ENCODE results near the gene DEDD. TPM values are rescaled to one million over a fixed set of nuclear protein-coding genes. Genes with fewer than 3 reads are reported as not detected.

DEDD gene
- polyA plus RNA-seq, 2 of the 4 experiments (the other 2 are of a cell fraction), result 25.3 to 38.4 TPM

DNA sequence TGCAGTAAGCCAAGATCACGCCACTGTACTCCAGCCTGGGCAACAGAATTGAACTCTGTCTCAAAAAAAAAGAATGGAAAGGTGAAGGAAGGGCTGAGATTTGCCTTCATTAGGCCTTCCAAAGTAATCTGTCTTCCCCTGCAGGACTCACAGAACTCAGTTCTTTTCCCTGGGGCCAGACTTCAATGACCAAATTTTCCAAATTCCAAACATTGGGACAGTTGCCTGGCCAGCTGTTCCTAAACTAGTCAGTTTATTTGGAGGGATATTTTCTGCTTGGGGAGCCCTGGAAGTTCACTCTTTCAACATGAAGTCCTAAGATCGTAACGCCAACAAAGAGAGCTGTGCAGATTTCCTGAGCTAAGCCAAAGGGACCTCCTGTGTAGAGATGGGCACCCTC lies 5.4 kb upstream of the DEDD start (continued):
- TF ChIP-seq, protein P1, sequence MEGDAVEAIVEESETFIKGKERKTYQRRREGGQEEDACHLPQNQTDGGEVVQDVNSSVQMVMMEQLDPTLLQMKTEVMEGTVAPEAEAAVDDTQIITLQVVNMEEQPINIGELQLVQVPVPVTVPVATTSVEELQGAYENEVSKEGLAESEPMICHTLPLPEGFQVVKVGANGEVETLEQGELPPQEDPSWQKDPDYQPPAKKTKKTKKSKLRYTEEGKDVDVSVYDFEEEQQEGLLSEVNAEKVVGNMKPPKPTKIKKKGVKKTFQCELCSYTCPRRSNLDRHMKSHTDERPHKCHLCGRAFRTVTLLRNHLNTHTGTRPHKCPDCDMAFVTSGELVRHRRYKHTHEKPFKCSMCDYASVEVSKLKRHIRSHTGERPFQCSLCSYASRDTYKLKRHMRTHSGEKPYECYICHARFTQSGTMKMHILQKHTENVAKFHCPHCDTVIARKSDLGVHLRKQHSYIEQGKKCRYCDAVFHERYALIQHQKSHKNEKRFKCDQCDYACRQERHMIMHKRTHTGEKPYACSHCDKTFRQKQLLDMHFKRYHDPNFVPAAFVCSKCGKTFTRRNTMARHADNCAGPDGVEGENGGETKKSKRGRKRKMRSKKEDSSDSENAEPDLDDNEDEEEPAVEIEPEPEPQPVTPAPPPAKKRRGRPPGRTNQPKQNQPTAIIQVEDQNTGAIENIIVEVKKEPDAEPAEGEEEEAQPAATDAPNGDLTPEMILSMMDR (IDR thresholded peaks at IDR 0.05), result no peak

DNA sequence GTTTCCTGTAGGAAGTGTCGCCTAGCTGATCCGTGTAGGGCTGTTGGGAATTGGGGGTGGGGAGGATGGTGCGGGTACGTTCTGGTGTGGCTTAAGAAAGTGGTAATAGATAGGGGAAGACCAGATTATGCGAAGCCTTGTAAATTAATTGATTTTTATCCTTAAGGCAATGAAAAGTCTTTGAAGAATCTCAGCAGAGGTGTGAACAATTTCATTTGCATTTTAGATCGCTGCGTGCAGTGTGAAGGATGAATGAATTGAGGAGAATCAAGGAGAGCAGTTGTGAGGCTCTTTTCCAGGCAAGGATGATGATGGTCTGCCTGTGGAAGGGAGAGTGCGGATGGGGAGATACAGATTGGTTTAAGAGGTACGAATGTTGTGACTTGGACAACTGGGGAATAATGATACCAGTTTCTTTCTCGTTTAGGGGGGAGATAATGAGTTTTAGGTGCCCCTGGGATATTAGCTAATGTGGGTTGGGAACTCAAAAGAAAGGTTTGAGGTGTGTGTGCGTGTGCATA lies 813 bp upstream of the DEDD start:
- 2% methylated on average over 11 of the region's 11 CpGs for WGBS (ENCODE audit: missing lambda C conversion rate)

DNA sequence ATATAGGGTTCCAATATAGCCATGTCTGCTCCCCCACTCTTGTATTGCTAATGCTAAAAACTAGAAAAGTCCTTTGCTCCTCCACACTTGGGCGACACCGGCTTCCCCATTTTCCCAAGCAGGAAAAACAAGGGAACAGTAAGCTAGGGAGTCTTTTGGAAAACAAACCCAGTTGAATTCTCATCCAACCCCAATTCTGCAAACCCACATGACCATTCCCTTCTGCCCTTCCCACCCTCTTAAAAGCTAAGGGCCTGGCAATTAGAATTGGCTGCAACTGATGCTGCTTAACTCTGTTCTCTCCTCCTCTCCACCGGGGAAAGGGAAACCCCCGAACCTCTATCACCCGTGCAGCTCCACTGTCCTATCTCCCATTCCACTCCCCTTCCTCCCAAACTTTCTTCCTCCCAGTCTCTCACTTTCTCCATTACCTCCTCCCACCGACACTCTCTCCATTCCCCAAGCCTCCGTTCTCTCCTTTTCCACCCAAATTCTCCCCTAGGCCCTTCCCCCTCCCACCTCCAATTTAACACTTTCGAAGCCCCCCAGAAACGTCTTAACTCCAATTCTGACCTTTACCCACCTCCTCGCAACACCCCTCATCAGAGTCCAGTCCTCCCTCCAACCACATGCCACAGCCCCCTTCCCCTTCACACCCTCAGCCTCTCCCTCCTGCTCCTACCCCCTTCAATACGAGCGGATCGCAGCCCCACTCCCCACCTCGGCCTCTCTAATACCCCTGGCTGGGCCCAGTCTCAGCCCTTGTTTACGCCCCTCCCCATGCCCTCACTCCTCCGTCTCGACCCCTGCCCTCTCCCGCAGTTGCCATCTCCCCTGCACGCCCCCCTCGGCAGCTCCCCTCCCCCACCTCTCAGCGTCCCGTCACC lies 701 bp downstream of the DEDD start:
- ChIA-PET POLR2A (interaction anchor here (0.7 to 2.6 kb wide), 10 partner anchors 8 to 118 kb away, joined by 3 to 30 read pairs (median 6); partner anchors contain the start of genes F11R, KLHDC9, NIT1 and PFDN2), CTCF (interaction anchor here (0.9 to 3.6 kb wide), 4 partner anchors 26 to 60 kb away, joined by 3 to 12 read pairs (median 6); partner anchors contain the start of genes KLHDC9 and PPOX)
- peaks cover 20% of the 10 kb centered on the region for H3K4me1 ChIP-seq
- no peak for DNase-seq (ENCODE audit: low read depth in 1 of 2, low spot score in 1 of 2)
- H3K4me2 ChIP-seq, result peak overlapping the region; percentile 88
- peak overlapping the region; percentile 93 to 95 for H3K27ac ChIP-seq
- no peak for FAIRE-seq
- peak overlapping the region; percentile 67 for H3K4me3 ChIP-seq
- peak; percentile 4 to 32; a peak in 5 of 6 replicates for ATAC-seq
- no peaks in the 10 kb centered on the region for H3K9me3 ChIP-seq
- WGBS (ENCODE audit: missing lambda C conversion rate), result 17% methylated on average over 15 of the region's 22 CpGs
- TF ChIP-seq, protein P2, sequence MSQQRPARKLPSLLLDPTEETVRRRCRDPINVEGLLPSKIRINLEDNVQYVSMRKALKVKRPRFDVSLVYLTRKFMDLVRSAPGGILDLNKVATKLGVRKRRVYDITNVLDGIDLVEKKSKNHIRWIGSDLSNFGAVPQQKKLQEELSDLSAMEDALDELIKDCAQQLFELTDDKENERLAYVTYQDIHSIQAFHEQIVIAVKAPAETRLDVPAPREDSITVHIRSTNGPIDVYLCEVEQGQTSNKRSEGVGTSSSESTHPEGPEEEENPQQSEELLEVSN (IDR thresholded peaks at IDR 0.05; ENCODE audit: borderline replicate concordance, low read depth), result no peak
- TF ChIP-seq, protein P3, sequence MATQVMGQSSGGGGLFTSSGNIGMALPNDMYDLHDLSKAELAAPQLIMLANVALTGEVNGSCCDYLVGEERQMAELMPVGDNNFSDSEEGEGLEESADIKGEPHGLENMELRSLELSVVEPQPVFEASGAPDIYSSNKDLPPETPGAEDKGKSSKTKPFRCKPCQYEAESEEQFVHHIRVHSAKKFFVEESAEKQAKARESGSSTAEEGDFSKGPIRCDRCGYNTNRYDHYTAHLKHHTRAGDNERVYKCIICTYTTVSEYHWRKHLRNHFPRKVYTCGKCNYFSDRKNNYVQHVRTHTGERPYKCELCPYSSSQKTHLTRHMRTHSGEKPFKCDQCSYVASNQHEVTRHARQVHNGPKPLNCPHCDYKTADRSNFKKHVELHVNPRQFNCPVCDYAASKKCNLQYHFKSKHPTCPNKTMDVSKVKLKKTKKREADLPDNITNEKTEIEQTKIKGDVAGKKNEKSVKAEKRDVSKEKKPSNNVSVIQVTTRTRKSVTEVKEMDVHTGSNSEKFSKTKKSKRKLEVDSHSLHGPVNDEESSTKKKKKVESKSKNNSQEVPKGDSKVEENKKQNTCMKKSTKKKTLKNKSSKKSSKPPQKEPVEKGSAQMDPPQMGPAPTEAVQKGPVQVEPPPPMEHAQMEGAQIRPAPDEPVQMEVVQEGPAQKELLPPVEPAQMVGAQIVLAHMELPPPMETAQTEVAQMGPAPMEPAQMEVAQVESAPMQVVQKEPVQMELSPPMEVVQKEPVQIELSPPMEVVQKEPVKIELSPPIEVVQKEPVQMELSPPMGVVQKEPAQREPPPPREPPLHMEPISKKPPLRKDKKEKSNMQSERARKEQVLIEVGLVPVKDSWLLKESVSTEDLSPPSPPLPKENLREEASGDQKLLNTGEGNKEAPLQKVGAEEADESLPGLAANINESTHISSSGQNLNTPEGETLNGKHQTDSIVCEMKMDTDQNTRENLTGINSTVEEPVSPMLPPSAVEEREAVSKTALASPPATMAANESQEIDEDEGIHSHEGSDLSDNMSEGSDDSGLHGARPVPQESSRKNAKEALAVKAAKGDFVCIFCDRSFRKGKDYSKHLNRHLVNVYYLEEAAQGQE (IDR thresholded peaks at IDR 0.05), result no peak
- TF ChIP-seq NR3C1 (IDR thresholded peaks at IDR 0.05) (no peak), SMC3 (IDR thresholded peaks at IDR 0.05) (no peak), RARB (CRISPR knock-in tag; IDR thresholded peaks at IDR 0.05) (no peak), FOXS1 (CRISPR knock-in tag; IDR thresholded peaks at IDR 0.05) (no peak), POLR2A (IDR thresholded peaks at IDR 0.05; ENCODE audit: low read length) (no peak), GATA3 (IDR thresholded peaks at IDR 0.05; ENCODE audit: borderline replicate concordance) (no peak), KDM1A (IDR thresholded peaks at IDR 0.05; ENCODE audit: low read depth) (no peak), CBX8 (IDR thresholded peaks at IDR 0.05) (no peak), RAD21 (conservative IDR thresholded peaks at IDR 0.05 in 1 of 2, IDR thresholded peaks at IDR 0.05 in 1 of 2) (no peak)
- TF ChIP-seq, protein P1 (IDR thresholded peaks at IDR 0.05), result no peak
- TF ChIP-seq, protein P4, sequence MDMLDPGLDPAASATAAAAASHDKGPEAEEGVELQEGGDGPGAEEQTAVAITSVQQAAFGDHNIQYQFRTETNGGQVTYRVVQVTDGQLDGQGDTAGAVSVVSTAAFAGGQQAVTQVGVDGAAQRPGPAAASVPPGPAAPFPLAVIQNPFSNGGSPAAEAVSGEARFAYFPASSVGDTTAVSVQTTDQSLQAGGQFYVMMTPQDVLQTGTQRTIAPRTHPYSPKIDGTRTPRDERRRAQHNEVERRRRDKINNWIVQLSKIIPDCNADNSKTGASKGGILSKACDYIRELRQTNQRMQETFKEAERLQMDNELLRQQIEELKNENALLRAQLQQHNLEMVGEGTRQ (IDR thresholded peaks at IDR 0.05), result no peak
- TF ChIP-seq, protein P5, sequence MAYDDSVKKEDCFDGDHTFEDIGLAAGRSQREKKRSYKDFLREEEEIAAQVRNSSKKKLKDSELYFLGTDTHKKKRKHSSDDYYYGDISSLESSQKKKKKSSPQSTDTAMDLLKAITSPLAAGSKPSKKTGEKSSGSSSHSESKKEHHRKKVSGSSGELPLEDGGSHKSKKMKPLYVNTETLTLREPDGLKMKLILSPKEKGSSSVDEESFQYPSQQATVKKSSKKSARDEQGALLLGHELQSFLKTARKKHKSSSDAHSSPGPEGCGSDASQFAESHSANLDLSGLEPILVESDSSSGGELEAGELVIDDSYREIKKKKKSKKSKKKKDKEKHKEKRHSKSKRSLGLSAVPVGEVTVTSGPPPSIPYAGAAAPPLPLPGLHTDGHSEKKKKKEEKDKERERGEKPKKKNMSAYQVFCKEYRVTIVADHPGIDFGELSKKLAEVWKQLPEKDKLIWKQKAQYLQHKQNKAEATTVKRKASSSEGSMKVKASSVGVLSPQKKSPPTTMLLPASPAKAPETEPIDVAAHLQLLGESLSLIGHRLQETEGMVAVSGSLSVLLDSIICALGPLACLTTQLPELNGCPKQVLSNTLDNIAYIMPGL (CRISPR knock-in tag; IDR thresholded peaks at IDR 0.05; ENCODE audit: borderline replicate concordance), result no peak

More for the DNA sequence above, 813 bp upstream of the DEDD start:
- ATAC-seq, result peak in 1 of 2 experiments; percentile 7; a peak in 4 of 6 replicates
- Histone ChIP-seq H3K4me2 (peak overlapping the region; percentile 88), H3K27ac (peak overlapping the region; percentile 93 to 95), H3K4me1 (peaks cover 20% of the 10 kb centered on the region), H3K9me3 (no peaks in the 10 kb centered on the region), H3K4me3 (peak overlapping the region; percentile 67)
- POLR2A ChIA-PET, result interaction anchor here (0.6 to 2.6 kb wide), 14 partner anchors 11 to 136 kb away, joined by 3 to 30 read pairs (median 4); partner anchors contain the start of genes B4GALT3, F11R, KLHDC9 and NIT1
- CTCF ChIA-PET, result interaction anchor here (0.6 to 3.6 kb wide), 10 partner anchors 20 to 300 kb away, joined by 3 to 12 read pairs (median 4); partner anchors contain the start of genes KLHDC9 and PPOX
- no peak for FAIRE-seq
- TF ChIP-seq, protein P6, sequence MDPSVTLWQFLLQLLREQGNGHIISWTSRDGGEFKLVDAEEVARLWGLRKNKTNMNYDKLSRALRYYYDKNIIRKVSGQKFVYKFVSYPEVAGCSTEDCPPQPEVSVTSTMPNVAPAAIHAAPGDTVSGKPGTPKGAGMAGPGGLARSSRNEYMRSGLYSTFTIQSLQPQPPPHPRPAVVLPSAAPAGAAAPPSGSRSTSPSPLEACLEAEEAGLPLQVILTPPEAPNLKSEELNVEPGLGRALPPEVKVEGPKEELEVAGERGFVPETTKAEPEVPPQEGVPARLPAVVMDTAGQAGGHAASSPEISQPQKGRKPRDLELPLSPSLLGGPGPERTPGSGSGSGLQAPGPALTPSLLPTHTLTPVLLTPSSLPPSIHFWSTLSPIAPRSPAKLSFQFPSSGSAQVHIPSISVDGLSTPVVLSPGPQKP (IDR thresholded peaks at IDR 0.05; ENCODE audit: low read depth, low read length), result no peak
- TF ChIP-seq GATA3 (IDR thresholded peaks at IDR 0.05; ENCODE audit: borderline replicate concordance), result 0 out of 2 replicates have a peak, but pooled peaks have one; percentile 3
- 0 out of 2 replicates have a peak, but pooled peaks have one; percentile 33 for TF ChIP-seq TFCP2L1 (CRISPR knock-in tag; IDR thresholded peaks at IDR 0.05)
- no peak for TF ChIP-seq RCOR1 (IDR thresholded peaks at IDR 0.05; ENCODE audit: low read depth, low read length)
- peak in 1 of 2 experiments; percentile 31 for DNase-seq (ENCODE audit: low read depth in 1 of 2, low spot score in 1 of 2)

Measured in A549 (cell line).